ENCODE results near the gene PTPRR. TPM values are rescaled to one million over a fixed set of nuclear protein-coding genes. Genes with fewer than 3 reads are reported as not detected.

The PTPRR gene
- total and polyA plus RNA-seq, 2 donors from 2014 or later, result 0.50 to 0.86 TPM

- no peak for DNase-seq
- Histone ChIP-seq H3K4me1 (ENCODE audit: control insufficient read depth in 2 of 3, insufficient read depth in 2 of 3, low read depth in 1 of 3, low read length in 3 of 3) (no peaks in the 10 kb centered on the region), H3K36me3 (ENCODE audit: control insufficient read depth in 2 of 3, insufficient read depth in 3 of 3, low read length in 3 of 3) (no peaks in the 10 kb centered on the region), H3K27me3 (ENCODE audit: control insufficient read depth, insufficient read depth, low read length) (no peaks in the 10 kb centered on the region), H3K27ac (ENCODE audit: low read depth in 2 of 2, low read length in 2 of 2) (no peak overlapping the region), H3K9ac (ENCODE audit: low read length in 3 of 3) (no peak overlapping the region), H3K9me3 (ENCODE audit: control insufficient read depth in 2 of 3, insufficient read depth in 1 of 3, low read length in 3 of 3) (no peaks in the 10 kb centered on the region), H3K4me3 (ENCODE audit: low read length in 3 of 3) (no peak overlapping the region)
- intact Hi-C loops (cut with DNase I), result no loop called here
- no peak for TF ChIP-seq CTCF (IDR thresholded peaks at IDR 0.05; ENCODE audit: borderline replicate concordance, extremely low read depth, insufficient read depth)
- no peak for FAIRE-seq
Observed at GRCh38 chr12:70667253-70667652, 253.3 kb downstream of the PTPRR start.

GRCh38 chr12:70666364-70666763, 254.2 kb downstream of the PTPRR start:
- Histone ChIP-seq H3K27ac (ENCODE audit: low read depth in 2 of 2, low read length in 2 of 2) (no peak overlapping the region), H3K9ac (ENCODE audit: low read length in 3 of 3) (no peak overlapping the region), H3K27me3 (ENCODE audit: control insufficient read depth, insufficient read depth, low read length) (no peaks in the 10 kb centered on the region), H3K4me1 (ENCODE audit: control insufficient read depth in 2 of 3, insufficient read depth in 2 of 3, low read depth in 1 of 3, low read length in 3 of 3) (no peaks in the 10 kb centered on the region), H3K4me3 (ENCODE audit: low read length in 3 of 3) (no peak overlapping the region), H3K9me3 (ENCODE audit: control insufficient read depth in 2 of 3, insufficient read depth in 1 of 3, low read length in 3 of 3) (no peaks in the 10 kb centered on the region), H3K36me3 (ENCODE audit: control insufficient read depth in 2 of 3, insufficient read depth in 3 of 3, low read length in 3 of 3) (no peaks in the 10 kb centered on the region)
- DNase-seq (no peak), FAIRE-seq (no peak)
- TF ChIP-seq CTCF (IDR thresholded peaks at IDR 0.05; ENCODE audit: borderline replicate concordance, extremely low read depth, insufficient read depth), result no peak
- intact Hi-C loops (cut with DNase I), result no loop called here

- no peaks in the 10 kb centered on the region for H3K36me3 ChIP-seq (ENCODE audit: control insufficient read depth in 2 of 3, insufficient read depth in 3 of 3, low read length in 3 of 3)
- H3K9ac ChIP-seq (ENCODE audit: low read length in 3 of 3), result no peak overlapping the region
- H3K27me3 ChIP-seq (ENCODE audit: control insufficient read depth, insufficient read depth, low read length), result no peaks in the 10 kb centered on the region
- no peaks in the 10 kb centered on the region for H3K9me3 ChIP-seq (ENCODE audit: control insufficient read depth in 2 of 3, insufficient read depth in 1 of 3, low read length in 3 of 3)
- no peaks in the 10 kb centered on the region for H3K4me1 ChIP-seq (ENCODE audit: control insufficient read depth in 2 of 3, insufficient read depth in 2 of 3, low read depth in 1 of 3, low read length in 3 of 3)
- FAIRE-seq (no peak), DNase-seq (no peak)
- TF ChIP-seq CTCF (IDR thresholded peaks at IDR 0.05; ENCODE audit: borderline replicate concordance, extremely low read depth, insufficient read depth), result no peak
- no peak overlapping the region for H3K4me3 ChIP-seq (ENCODE audit: low read length in 3 of 3)
- intact Hi-C loops (cut with DNase I), result no loop called here
- no peak overlapping the region for H3K27ac ChIP-seq (ENCODE audit: low read depth in 2 of 2, low read length in 2 of 2)
Observed at GRCh38 chr12:70664465-70664881, 256.1 kb downstream of the PTPRR start.

GRCh38 chr12:70663838-70664237, 256.7 kb downstream of the PTPRR start:
- no peak for TF ChIP-seq CTCF (IDR thresholded peaks at IDR 0.05; ENCODE audit: borderline replicate concordance, extremely low read depth, insufficient read depth)
- DNase-seq (no peak), FAIRE-seq (no peak)
- Histone ChIP-seq H3K36me3 (ENCODE audit: control insufficient read depth in 2 of 3, insufficient read depth in 3 of 3, low read length in 3 of 3) (no peaks in the 10 kb centered on the region), H3K4me1 (ENCODE audit: control insufficient read depth in 2 of 3, insufficient read depth in 2 of 3, low read depth in 1 of 3, low read length in 3 of 3) (no peaks in the 10 kb centered on the region), H3K27me3 (ENCODE audit: control insufficient read depth, insufficient read depth, low read length) (no peaks in the 10 kb centered on the region), H3K27ac (ENCODE audit: low read depth in 2 of 2, low read length in 2 of 2) (no peak overlapping the region), H3K9me3 (ENCODE audit: control insufficient read depth in 2 of 3, insufficient read depth in 1 of 3, low read length in 3 of 3) (no peaks in the 10 kb centered on the region), H3K9ac (ENCODE audit: low read length in 3 of 3) (no peak overlapping the region), H3K4me3 (ENCODE audit: low read length in 3 of 3) (no peak overlapping the region)
- intact Hi-C loops (cut with DNase I), result no loop called here

Data from kidney (tissue), 14 donors.